Measurements from ENCODE around the gene TADA2B. TPM values are rescaled to one million over a fixed set of nuclear protein-coding genes. Genes with fewer than 3 reads are reported as not detected.

TADA2B gene
- total and polyA plus RNA-seq, 2 experiments from 2014 or later: 21.5 to 29.0 TPM

GRCh38 chr4:7002336-7002735, 40.8 kb upstream of the TADA2B start:
- no peak overlapping the region for H3K27ac ChIP-seq
- no peak overlapping the region for H3K4me3 ChIP-seq
- H3K4me1 ChIP-seq (ENCODE audit: low read depth): peaks cover 8% of the 10 kb centered on the region
- H3K27me3 ChIP-seq: no peaks in the 10 kb centered on the region
- DNase-seq (ENCODE audit: low read depth in 1 of 2, low spot score in 1 of 2): no peak
- peaks cover 18% of the 10 kb centered on the region for H3K36me3 ChIP-seq
- no peaks in the 10 kb centered on the region for H3K9me3 ChIP-seq (ENCODE audit: low read depth)
- no peak for TF ChIP-seq CTCF (IDR thresholded peaks at IDR 0.05; ENCODE audit: low read depth, low read length)

- peaks cover 9% of the 10 kb centered on the region for H3K4me1 ChIP-seq (ENCODE audit: low read depth)
- H3K9me3 ChIP-seq (ENCODE audit: low read depth): no peaks in the 10 kb centered on the region
- H3K27ac ChIP-seq: no peak overlapping the region
- no peak for TF ChIP-seq CTCF (IDR thresholded peaks at IDR 0.05; ENCODE audit: low read depth, low read length)
- H3K27me3 ChIP-seq: no peaks in the 10 kb centered on the region
- peaks cover 18% of the 10 kb centered on the region for H3K36me3 ChIP-seq
- DNase-seq (ENCODE audit: low read depth in 1 of 2, low spot score in 1 of 2): no peak
- H3K4me3 ChIP-seq: no peak overlapping the region
Measured at GRCh38 chr4:7003176-7003878, 39.8 kb upstream of the TADA2B start.

GRCh38 chr4:7003879-7004240, 39.3 kb upstream of the TADA2B start:
- Histone ChIP-seq H3K4me1 (ENCODE audit: low read depth) (peaks cover 9% of the 10 kb centered on the region), H3K27me3 (no peaks in the 10 kb centered on the region), H3K36me3 (peaks cover 19% of the 10 kb centered on the region), H3K4me3 (no peak overlapping the region), H3K9me3 (ENCODE audit: low read depth) (no peaks in the 10 kb centered on the region), H3K27ac (no peak overlapping the region)
- no peak for TF ChIP-seq CTCF (IDR thresholded peaks at IDR 0.05; ENCODE audit: low read depth, low read length)
- DNase-seq (ENCODE audit: low read depth in 1 of 2, low spot score in 1 of 2): no peak

GRCh38 chr4:7004331-7004730, 38.8 kb upstream of the TADA2B start:
- Histone ChIP-seq H3K27me3 (no peaks in the 10 kb centered on the region), H3K36me3 (peaks cover 22% of the 10 kb centered on the region), H3K9me3 (ENCODE audit: low read depth) (no peaks in the 10 kb centered on the region), H3K4me3 (no peak overlapping the region), H3K27ac (no peak overlapping the region), H3K4me1 (ENCODE audit: low read depth) (peaks cover 9% of the 10 kb centered on the region)
- DNase-seq (ENCODE audit: low read depth in 1 of 2, low spot score in 1 of 2): no peak
- no peak for TF ChIP-seq CTCF (IDR thresholded peaks at IDR 0.05; ENCODE audit: low read depth, low read length)

GRCh38 chr4:7005571-7005970, 37.6 kb upstream of the TADA2B start:
- no peak for DNase-seq (ENCODE audit: low read depth in 1 of 2, low spot score in 1 of 2)
- no peak overlapping the region for H3K4me3 ChIP-seq
- peaks cover 16% of the 10 kb centered on the region for H3K36me3 ChIP-seq
- H3K9me3 ChIP-seq (ENCODE audit: low read depth): no peaks in the 10 kb centered on the region
- H3K27me3 ChIP-seq: no peaks in the 10 kb centered on the region
- peaks cover 9% of the 10 kb centered on the region for H3K4me1 ChIP-seq (ENCODE audit: low read depth)
- TF ChIP-seq CTCF (IDR thresholded peaks at IDR 0.05; ENCODE audit: low read depth, low read length): no peak
- no peak overlapping the region for H3K27ac ChIP-seq
